Activated CD8-positive, alpha-beta T cell treated with anti-CD3 and anti-CD28 coated beads for 36 hours (primary cell): ENCODE data around the gene NUDT8. TPM values are rescaled to one million over a fixed set of nuclear protein-coding genes. Genes with fewer than 3 reads are reported as not detected.

Experiments used
- ATAC-seq: fragments of 200-7000 bp; cut with Tn5 transposase; one replicate; pipeline ENCODE4 v1.10.0; 2021; ENCODE audit warnings: mild to moderate bottlenecking, moderate library complexity
- CTCF ChIA-PET: fragments of 350-600 bp; sonication (Branson Sonifier 250); formaldehyde crosslinking; loops from one replicate; lab custom pipeline; 2021; ENCODE audit warnings: antibody characterized with exemption; lab: Charles Lee
- POLR2A ChIA-PET: fragments of 350-600 bp; sonication (Branson Sonifier 250); formaldehyde crosslinking; loops from one replicate; lab custom pipeline; 2021; ENCODE audit warnings: antibody characterized with exemption; lab: Charles Lee
- DNase-seq: peaks from one replicate; pipeline ENCODE4 v3.0.0-alpha.2; 2020
- H3K27ac Mint-ChIP-seq: one replicate; pipeline ENCODE4 v1.8.0; 2021; ENCODE audit warnings: mild to moderate bottlenecking, mixed read lengths
- H3K27me3 Mint-ChIP-seq: one replicate; pipeline ENCODE4 v1.8.0; 2021; ENCODE audit warnings: mixed read lengths
- H3K36me3 Mint-ChIP-seq: one replicate; pipeline ENCODE4 v1.8.0; 2021; ENCODE audit warnings: low read depth, mixed read lengths
- H3K4me1 Mint-ChIP-seq: one replicate; pipeline ENCODE4 v1.8.0; 2021; ENCODE audit warnings: low read depth, mixed read lengths
- H3K4me3 Mint-ChIP-seq: one replicate; pipeline ENCODE4 v1.8.0; 2021; ENCODE audit warnings: mild to moderate bottlenecking, moderate library complexity, mixed read lengths
- H3K9me3 Mint-ChIP-seq: one replicate; pipeline ENCODE4 v1.8.0; 2021; ENCODE audit warnings: mixed read lengths
- CTCF ChIP-seq: fragments of 200-600 bp; IDR thresholded peaks from one replicate; pipeline ENCODE4 v1.8.0; 2022; ENCODE audit warnings: antibody characterized with exemption, mild to moderate bottlenecking
- intact Hi-C: fragments of 100-400 bp; cut with micrococcal nuclease; formaldehyde crosslinking; loops from one replicate; pipeline ENCODE4 v1.10.0; 2022
- total RNA-seq, 2 experiments: library from RNA; stranded (reverse); gene quantifications; one replicate each; pipeline ENCODE4 v1.2.3, GENCODE V29; 2021

Gene NUDT8
- 10 to 100 TPM; 35.5 to 39.5 TPM for total RNA-seq

- POLR2A ChIA-PET = interaction anchor here (0.6 to 5.9 kb wide), 17 partner anchors 8 to 192 kb away, joined by 3 to 48 read pairs (median 5); partner anchors contain the start of genes ACY3, GSTP1, NDUFV1 and PTPRCAP
These were observed at the start of gene NUDT8 for GRCh38 chr11:67629386-67630227. Gene NUDT8, minus strand, starts transcription at chr11:67629937. Its CDS starts 26 bp downstream, at chr11:67629911.

GRCh38 chr11:67675058-67675747 is 45.5 kb upstream of the NUDT8 start:
- H3K27me3 Mint-ChIP-seq = peaks cover 3% of the 10 kb centered on the region

More at GRCh38 chr11:67629386-67630227, at the start of gene NUDT8:
- Mint-ChIP-seq H3K36me3 (peaks cover 5% of the 10 kb centered on the region), H3K27ac (peak within 1 kb of the TSS; percentile 93), H3K4me1 (peaks cover 7% of the 10 kb centered on the region), H3K4me3 (peak within 1 kb of the TSS; percentile 72), H3K9me3 (no peaks in the 10 kb centered on the region), H3K27me3 (no peaks in the 10 kb centered on the region)
- DNase-seq = peak; percentile 94
- TF ChIP-seq CTCF = peak; percentile 96
- ATAC-seq = peak; percentile 60
- intact Hi-C loops = no loop called here
- CTCF ChIA-PET = interaction anchor here (0.6 to 8.6 kb wide), 20 partner anchors 10 to 389 kb away, joined by 3 to 127 read pairs (median 4); partner anchors contain the start of genes ACY3, GSTP1 and TBX10

GRCh38 chr11:67674442-67674871 is 44.7 kb upstream of the NUDT8 start, which contains the start of gene ALDH3B2:
Gene ALDH3B2, minus strand, starts transcription at chr11:67674623. Its CDS starts 7,688 bp downstream, at chr11:67666935.
- Mint-ChIP-seq H3K27me3 (peaks cover 3% of the 10 kb centered on the region), H3K4me3 (no peak within 1 kb of the TSS), H3K4me1 (no peaks in the 10 kb centered on the region), H3K36me3 (no peaks in the 10 kb centered on the region), H3K27ac (no peak within 1 kb of the TSS), H3K9me3 (no peaks in the 10 kb centered on the region)
- DNase-seq = no peak
- no peak for ATAC-seq
- ChIA-PET POLR2A (no interaction called here), CTCF (no interaction called here)
- intact Hi-C loops = no loop called here
- no peak for TF ChIP-seq CTCF

More at GRCh38 chr11:67675058-67675747, 45.5 kb upstream of the NUDT8 start:
- Mint-ChIP-seq H3K9me3 (no peaks in the 10 kb centered on the region), H3K36me3 (no peaks in the 10 kb centered on the region), H3K4me3 (no peak overlapping the region), H3K27ac (no peak overlapping the region), H3K4me1 (no peaks in the 10 kb centered on the region)
- DNase-seq (no peak), ATAC-seq (no peak)
- POLR2A ChIA-PET = no interaction called here
- no peak for TF ChIP-seq CTCF
- intact Hi-C loops = no loop called here
- CTCF ChIA-PET = no interaction called here

- intact Hi-C loops = no loop called here
- peaks cover 3% of the 10 kb centered on the region for H3K27me3 Mint-ChIP-seq
- no peaks in the 10 kb centered on the region for H3K36me3 Mint-ChIP-seq
- TF ChIP-seq CTCF = no peak
- no peak for DNase-seq
- no peaks in the 10 kb centered on the region for H3K9me3 Mint-ChIP-seq
- CTCF ChIA-PET = no interaction called here
- H3K27ac Mint-ChIP-seq = no peak overlapping the region
- ATAC-seq = no peak
- POLR2A ChIA-PET = no interaction called here
- H3K4me1 Mint-ChIP-seq = no peaks in the 10 kb centered on the region
- no peak overlapping the region for H3K4me3 Mint-ChIP-seq
These were observed 44.2 kb upstream of the NUDT8 start for GRCh38 chr11:67673902-67674301.
